Measurements from ENCODE around the gene PLEKHM3. TPM values are rescaled to one million over a fixed set of nuclear protein-coding genes. Genes with fewer than 3 reads are reported as not detected.

PLEKHM3 gene
- total RNA-seq, 6 donors from 2014 or later = 16.4 to 56.3 (median 28.6) TPM

- Histone ChIP-seq H3K4me3 (no peak overlapping the region), H3K36me3 (no peaks in the 10 kb centered on the region), H3K27ac (no peak overlapping the region), H3K9me3 (no peaks in the 10 kb centered on the region), H3K27me3 (no peaks in the 10 kb centered on the region), H3K4me1 (peaks cover 8 to 13% (median 10%) of the 10 kb centered on the region in 4 donors)
- DNase-seq (no peak), ATAC-seq (ENCODE audit: low FRiP score in 2 of 2) (no peak)
- WGBS, 2 donors = 80 to 83% methylated on average over 5 of the region's 5 CpGs
- TF ChIP-seq EP300 (IDR thresholded peaks at IDR 0.05) (no peak), POLR2AphosphoS5 (IDR thresholded peaks at IDR 0.05) (no peak), CTCF (IDR thresholded peaks at IDR 0.05) (no peak), POLR2A (IDR thresholded peaks at IDR 0.05) (no peak)
These were observed 219.6 kb downstream of the PLEKHM3 start for GRCh38 chr2:207805566-207806226.

GRCh38 chr2:207802650-207803049 is 222.7 kb downstream of the PLEKHM3 start:
- no peak for TF ChIP-seq EP300 (IDR thresholded peaks at IDR 0.05)
- TF ChIP-seq POLR2A (IDR thresholded peaks at IDR 0.05) = no peak
- no peak for TF ChIP-seq CTCF (IDR thresholded peaks at IDR 0.05)
- TF ChIP-seq POLR2AphosphoS5 (IDR thresholded peaks at IDR 0.05) = no peak
- no peak for DNase-seq
- no peak overlapping the region for H3K4me3 ChIP-seq
- no peaks in the 10 kb centered on the region for H3K9me3 ChIP-seq
- no peak for ATAC-seq (ENCODE audit: low FRiP score in 2 of 2)
- H3K36me3 ChIP-seq = no peaks in the 10 kb centered on the region
- no peaks in the 10 kb centered on the region for H3K27me3 ChIP-seq
- no peak overlapping the region for H3K27ac ChIP-seq
- WGBS, 2 donors = 75 to 76% methylated on average over 6 of the region's 6 CpGs
- H3K4me1 ChIP-seq = peaks cover 0 to 6% (median 2%) of the 10 kb centered on the region in 4 donors

GRCh38 chr2:207801259-207801658 is 224.1 kb downstream of the PLEKHM3 start:
- Histone ChIP-seq H3K27ac (no peak overlapping the region), H3K27me3 (no peaks in the 10 kb centered on the region), H3K9me3 (no peaks in the 10 kb centered on the region), H3K36me3 (no peaks in the 10 kb centered on the region), H3K4me1 (peaks cover 0 to 13% (median 5%) of the 10 kb centered on the region in 4 donors), H3K4me3 (no peak overlapping the region)
- no peak for DNase-seq
- WGBS, 2 donors = 21 to 23% methylated on average over 3 of the region's 3 CpGs
- TF ChIP-seq EP300 (IDR thresholded peaks at IDR 0.05) (no peak), CTCF (IDR thresholded peaks at IDR 0.05) (no peak), POLR2AphosphoS5 (IDR thresholded peaks at IDR 0.05) (no peak), POLR2A (IDR thresholded peaks at IDR 0.05) (no peak)
- no peak for ATAC-seq (ENCODE audit: low FRiP score in 2 of 2)

DNA sequence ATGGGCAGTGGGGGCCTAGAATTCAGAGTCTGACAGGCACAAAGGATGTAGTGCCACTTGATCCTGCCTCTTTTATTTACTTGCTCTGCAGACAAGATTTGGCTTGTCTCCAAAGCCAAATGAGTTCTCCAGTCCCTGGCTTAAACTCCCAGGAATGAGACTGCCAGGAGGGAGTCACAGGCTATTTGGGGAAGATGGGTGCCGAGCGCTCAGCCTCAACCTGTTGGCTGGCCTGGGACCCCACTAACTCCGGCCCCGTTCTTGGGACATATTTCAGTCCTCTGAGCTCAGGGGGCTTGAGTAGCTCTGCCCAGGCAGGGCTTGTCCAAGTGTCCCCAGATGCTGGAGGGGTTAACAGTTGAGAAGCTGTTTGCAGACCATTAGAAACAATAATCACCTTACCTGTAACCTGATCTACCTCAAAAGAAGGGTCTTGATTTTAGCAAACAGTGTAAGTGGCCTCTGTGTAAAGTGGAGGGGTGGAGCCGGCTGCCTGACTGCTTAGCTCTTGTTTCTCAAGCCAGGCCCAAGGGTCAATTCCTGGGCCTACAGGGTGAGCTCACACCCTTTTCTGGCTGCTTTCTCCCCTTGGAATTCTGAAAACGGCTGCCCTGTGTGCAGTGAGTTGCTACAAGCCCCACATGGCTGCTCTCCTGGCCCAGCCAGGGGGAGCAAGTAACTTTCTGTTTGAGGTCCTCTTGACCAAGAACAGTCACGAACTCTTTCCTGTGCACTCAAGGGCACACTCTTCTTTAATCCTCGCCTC is 228.6 kb downstream of the PLEKHM3 start:
- TF ChIP-seq POLR2AphosphoS5 (IDR thresholded peaks at IDR 0.05) (peak in 1 of 2 donors; percentile 6), CTCF (IDR thresholded peaks at IDR 0.05) (peak in 2 of 6 experiments; percentile 15 to 37), EP300 (IDR thresholded peaks at IDR 0.05) (peak in 1 of 4 donors; percentile 61), POLR2A (IDR thresholded peaks at IDR 0.05) (no peak)
- 52 to 60% methylated on average over 5 to 8 of the region's 8 CpGs for WGBS, 2 donors
- Histone ChIP-seq H3K27ac (peak overlapping the region; percentile 68 to 83 (median 76)), H3K4me1 (peaks cover 6 to 39% (median 21%) of the 10 kb centered on the region in 4 donors), H3K9me3 (no peaks in the 10 kb centered on the region), H3K4me3 (no peak overlapping the region), H3K36me3 (no peaks in the 10 kb centered on the region), H3K27me3 (no peaks in the 10 kb centered on the region)
- ATAC-seq (ENCODE audit: low FRiP score in 2 of 2) (peak; percentile 65 to 95), DNase-seq (peak in 1 of 2 donors; percentile 93)
